CD4-positive, alpha-beta T cell treated with Interleukin-21 for 1 hour (primary cell): Measurements from ENCODE around the gene PRUNE2.
"Not testable (repeated sequence)": the region's sequence is repeated elsewhere in the genome, so short reads cannot be mapped to it uniquely, and the experiment has no call there.

Source experiments
- DNase-seq: peaks from one replicate; pipeline ENCODE4 v3.0.0-alpha.2; 2020

PRUNE2 gene

GRCh38 chr9:76619197-76619596, 286.7 kb downstream of the PRUNE2 start:
- no peak for DNase-seq

- DNase-seq, result no peak
These were observed 287.2 kb downstream of the PRUNE2 start for GRCh38 chr9:76618762-76619161.

GRCh38 chr9:76617497-76618175, 288.3 kb downstream of the PRUNE2 start:
- no peak for DNase-seq

GRCh38 chr9:76616780-76617179, 289.1 kb downstream of the PRUNE2 start:
- DNase-seq, result no peak

- no peak for DNase-seq
These were observed 290.7 kb downstream of the PRUNE2 start for GRCh38 chr9:76615177-76615603.

GRCh38 chr9:76613974-76614373, 291.9 kb downstream of the PRUNE2 start:
- DNase-seq, result no peak

- no peak for DNase-seq
These were observed 292.6 kb downstream of the PRUNE2 start for GRCh38 chr9:76613150-76613781.

GRCh38 chr9:76610011-76610352, 295.9 kb downstream of the PRUNE2 start:
- no peak for DNase-seq

- DNase-seq, result no peak
These were observed 296.5 kb downstream of the PRUNE2 start for GRCh38 chr9:76609285-76610010.

GRCh38 chr9:76608575-76609273, 297.2 kb downstream of the PRUNE2 start:
- DNase-seq, result no peak

GRCh38 chr9:76607730-76608436, 298.0 kb downstream of the PRUNE2 start:
- no peak for DNase-seq

GRCh38 chr9:76605321-76605900, 300.5 kb downstream of the PRUNE2 start:
- DNase-seq, result no peak

GRCh38 chr9:76603931-76604570, 301.9 kb downstream of the PRUNE2 start:
- DNase-seq, result no peak

GRCh38 chr9:76603448-76603895, 302.4 kb downstream of the PRUNE2 start:
- DNase-seq, result no peak

- no peak for DNase-seq
These were observed 303.7 kb downstream of the PRUNE2 start for GRCh38 chr9:76602199-76602598.

- no peak for DNase-seq
These were observed 305.8 kb downstream of the PRUNE2 start for GRCh38 chr9:76600007-76600615.

- DNase-seq, result no peak
These were observed 306.9 kb downstream of the PRUNE2 start for GRCh38 chr9:76598981-76599380.

- DNase-seq, result no peak
These were observed 310.3 kb downstream of the PRUNE2 start for GRCh38 chr9:76595645-76596044.

- DNase-seq, result no peak
These were observed 311.0 kb downstream of the PRUNE2 start for GRCh38 chr9:76594764-76595424.

GRCh38 chr9:76593961-76594735, 311.8 kb downstream of the PRUNE2 start:
- not testable (repeated sequence) for DNase-seq
